Measurements from ENCODE around the gene ISCA1. TPM values are rescaled to one million over a fixed set of nuclear protein-coding genes. Genes with fewer than 3 reads are reported as not detected.

Gene ISCA1
- polyA plus RNA-seq, 1 donor: 37.2 TPM

DNA sequence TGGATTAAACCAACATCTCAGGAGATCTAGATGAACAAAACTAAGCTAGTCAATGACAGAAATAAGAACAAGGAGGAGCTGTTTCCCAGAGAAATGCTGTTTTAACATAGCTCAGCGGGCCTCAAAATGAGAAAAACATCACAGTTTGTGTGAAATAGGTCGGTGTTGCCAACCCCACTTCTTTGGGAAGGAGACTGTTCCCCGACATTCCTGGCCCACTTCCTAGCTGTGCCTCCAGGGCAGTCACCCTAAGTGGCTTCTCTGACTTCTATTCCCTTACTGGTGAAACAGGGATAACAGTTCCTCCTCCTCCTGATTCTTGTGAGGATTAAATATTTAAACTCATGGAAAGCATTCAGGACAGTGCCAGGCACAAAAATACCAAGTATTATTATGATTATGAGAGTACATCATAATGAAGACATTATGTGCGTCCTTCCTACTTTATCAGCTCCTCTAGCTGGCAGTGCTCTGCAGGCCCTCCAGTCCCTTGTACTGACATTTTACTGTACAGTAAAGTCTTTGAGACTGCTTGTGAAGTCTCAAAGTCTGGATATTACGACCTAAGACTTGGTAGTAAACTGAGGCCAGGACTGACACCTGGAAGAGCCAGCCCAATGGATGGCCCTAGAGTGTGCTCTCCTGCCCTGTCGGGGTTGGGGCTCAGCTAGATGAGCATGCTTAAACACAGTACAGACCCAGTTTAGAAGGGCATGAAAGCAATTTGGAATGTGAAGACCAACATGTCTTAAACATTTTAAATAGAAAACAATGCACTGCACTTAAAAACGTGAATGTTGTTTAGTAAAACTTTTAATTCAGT, 7.3 kb downstream of the ISCA1 start:
- no CpG with 5 or more reads among the region's 7 CpGs for WGBS (ENCODE audit: insufficient coverage, low lambda C conversion rate)
- Histone ChIP-seq H3K27ac (ENCODE audit: low read length) (no peak overlapping the region), H3K9me3 (ENCODE audit: control insufficient read depth, low read depth, low read length) (no peaks in the 10 kb centered on the region), H3K4me3 (ENCODE audit: low read length) (no peak overlapping the region), H3K27me3 (ENCODE audit: control insufficient read depth, insufficient read depth, low read length) (no peaks in the 10 kb centered on the region), H3K4me1 (ENCODE audit: control insufficient read depth, insufficient read depth, low read length) (peaks cover 4% of the 10 kb centered on the region), H3K36me3 (ENCODE audit: control insufficient read depth, insufficient read depth, low read length) (peaks cover 23% of the 10 kb centered on the region)
- DNase-seq: no peak

DNA sequence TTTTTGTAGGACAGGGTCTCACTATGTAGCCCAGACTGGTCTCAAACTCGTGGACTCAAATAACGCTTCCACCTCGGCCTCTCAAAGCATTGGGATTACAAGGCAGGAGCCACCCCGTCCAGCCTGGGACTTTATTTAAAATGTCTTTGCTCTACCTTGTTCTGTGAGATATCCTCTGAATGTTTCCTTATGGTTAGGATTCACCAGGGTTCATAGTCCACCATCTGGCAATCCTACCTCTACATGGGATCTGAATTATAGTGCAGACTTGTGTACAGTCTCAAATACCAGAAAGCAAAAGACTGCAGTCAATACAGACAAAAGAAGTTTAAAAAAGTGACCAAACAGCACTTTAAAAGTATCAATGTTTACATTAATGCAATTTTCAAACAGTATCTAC, 10.1 kb downstream of the ISCA1 start:
- no peak overlapping the region for H3K27ac ChIP-seq (ENCODE audit: low read length)
- H3K4me1 ChIP-seq (ENCODE audit: control insufficient read depth, insufficient read depth, low read length): no peaks in the 10 kb centered on the region
- H3K36me3 ChIP-seq (ENCODE audit: control insufficient read depth, insufficient read depth, low read length): peaks cover 25% of the 10 kb centered on the region
- DNase-seq: peak in 1 of 2 donors; percentile 19
- H3K9me3 ChIP-seq (ENCODE audit: control insufficient read depth, low read depth, low read length): no peaks in the 10 kb centered on the region
- H3K4me3 ChIP-seq (ENCODE audit: low read length): no peak overlapping the region
- WGBS (ENCODE audit: insufficient coverage, low lambda C conversion rate): no CpG with 5 or more reads among the region's 4 CpGs
- no peaks in the 10 kb centered on the region for H3K27me3 ChIP-seq (ENCODE audit: control insufficient read depth, insufficient read depth, low read length)

DNA sequence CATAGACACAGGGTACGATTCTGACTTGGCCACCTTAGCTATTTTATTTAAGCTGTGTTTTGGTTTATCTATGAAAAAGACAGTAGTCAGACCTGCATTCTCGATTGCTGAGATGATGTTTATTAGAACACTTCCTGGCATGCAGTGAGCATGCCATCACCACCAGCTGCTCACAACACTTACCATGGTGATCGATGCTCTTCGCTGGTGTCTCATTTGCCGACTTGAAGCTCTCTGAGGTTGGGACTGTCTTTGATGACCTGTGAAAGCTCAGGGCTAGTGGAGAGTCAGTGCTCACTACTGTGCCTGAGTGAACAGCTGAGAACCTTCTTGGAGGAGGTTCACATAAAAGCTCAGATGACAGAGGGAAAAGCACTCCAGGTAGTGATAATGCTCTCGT, 18.5 kb downstream of the ISCA1 start:
- no peaks in the 10 kb centered on the region for H3K9me3 ChIP-seq (ENCODE audit: control insufficient read depth, low read depth, low read length)
- H3K36me3 ChIP-seq (ENCODE audit: control insufficient read depth, insufficient read depth, low read length): peaks cover 31% of the 10 kb centered on the region
- no peak for DNase-seq
- H3K4me3 ChIP-seq (ENCODE audit: low read length): no peak overlapping the region
- 100% methylated on average over 1 of the region's 6 CpGs for WGBS (ENCODE audit: insufficient coverage, low lambda C conversion rate)
- H3K27me3 ChIP-seq (ENCODE audit: control insufficient read depth, insufficient read depth, low read length): no peaks in the 10 kb centered on the region
- no peak overlapping the region for H3K27ac ChIP-seq (ENCODE audit: low read length)
- H3K4me1 ChIP-seq (ENCODE audit: control insufficient read depth, insufficient read depth, low read length): no peaks in the 10 kb centered on the region

DNA sequence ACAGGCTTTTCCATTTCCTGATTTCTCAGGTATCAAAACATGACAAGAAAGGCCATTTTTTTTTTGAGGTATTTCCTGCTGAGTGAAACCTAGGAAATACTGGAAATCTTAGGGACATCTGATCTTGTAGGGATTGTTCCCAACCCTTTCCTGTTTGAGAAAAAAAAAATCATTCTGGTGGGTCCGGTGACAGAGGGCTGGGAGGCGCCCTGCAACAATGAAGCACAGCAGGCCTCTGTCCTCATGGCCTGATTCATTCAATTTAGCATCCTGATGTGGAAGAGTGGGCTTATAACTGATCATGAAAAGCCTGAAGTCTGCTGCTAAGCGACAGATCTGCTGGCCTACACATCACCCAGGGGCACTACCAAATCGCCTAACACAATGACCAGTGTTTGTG, 19.8 kb downstream of the ISCA1 start:
- Histone ChIP-seq H3K4me3 (ENCODE audit: low read length) (no peak overlapping the region), H3K27ac (ENCODE audit: low read length) (no peak overlapping the region), H3K27me3 (ENCODE audit: control insufficient read depth, insufficient read depth, low read length) (no peaks in the 10 kb centered on the region), H3K4me1 (ENCODE audit: control insufficient read depth, insufficient read depth, low read length) (no peaks in the 10 kb centered on the region), H3K36me3 (ENCODE audit: control insufficient read depth, insufficient read depth, low read length) (peaks cover 27% of the 10 kb centered on the region), H3K9me3 (ENCODE audit: control insufficient read depth, low read depth, low read length) (no peaks in the 10 kb centered on the region)
- no CpG with 5 or more reads among the region's 4 CpGs for WGBS (ENCODE audit: insufficient coverage, low lambda C conversion rate)
- no peak for DNase-seq

DNA sequence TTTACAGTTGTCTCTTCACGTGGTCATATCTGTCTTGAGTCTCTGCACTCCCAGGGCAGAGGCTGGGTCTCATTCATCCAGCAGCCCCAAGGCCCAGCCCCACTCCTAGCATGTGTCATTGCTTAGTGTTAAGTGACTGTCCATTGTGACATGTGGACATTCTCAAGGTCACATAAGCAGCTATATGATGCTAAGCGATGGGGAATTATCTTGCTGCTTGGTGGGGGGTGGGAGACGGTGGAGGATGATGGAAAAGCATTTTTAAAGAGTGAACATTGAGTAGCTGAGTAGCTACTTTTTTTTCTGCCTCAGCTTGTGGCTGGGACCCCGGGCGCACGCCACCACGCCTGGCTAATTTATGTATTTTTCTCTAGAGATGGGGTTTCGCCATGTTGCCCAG, 22.8 kb downstream of the ISCA1 start, which contains the start of gene C9orf153:
C9orf153 (minus strand) TSS at position 101 of the 400 bp plus-strand sequence. CDS start 30,054 bp downstream, outside the sequence.
- Histone ChIP-seq H3K27ac (ENCODE audit: low read length) (no peak within 1 kb of the TSS), H3K27me3 (ENCODE audit: control insufficient read depth, insufficient read depth, low read length) (no peaks in the 10 kb centered on the region), H3K9me3 (ENCODE audit: control insufficient read depth, low read depth, low read length) (no peaks in the 10 kb centered on the region), H3K4me3 (ENCODE audit: low read length) (no peak within 1 kb of the TSS), H3K36me3 (ENCODE audit: control insufficient read depth, insufficient read depth, low read length) (peaks cover 19% of the 10 kb centered on the region), H3K4me1 (ENCODE audit: control insufficient read depth, insufficient read depth, low read length) (no peaks in the 10 kb centered on the region)
- DNase-seq: no peak
- no CpG with 5 or more reads among the region's 8 CpGs for WGBS (ENCODE audit: insufficient coverage, low lambda C conversion rate)

DNA sequence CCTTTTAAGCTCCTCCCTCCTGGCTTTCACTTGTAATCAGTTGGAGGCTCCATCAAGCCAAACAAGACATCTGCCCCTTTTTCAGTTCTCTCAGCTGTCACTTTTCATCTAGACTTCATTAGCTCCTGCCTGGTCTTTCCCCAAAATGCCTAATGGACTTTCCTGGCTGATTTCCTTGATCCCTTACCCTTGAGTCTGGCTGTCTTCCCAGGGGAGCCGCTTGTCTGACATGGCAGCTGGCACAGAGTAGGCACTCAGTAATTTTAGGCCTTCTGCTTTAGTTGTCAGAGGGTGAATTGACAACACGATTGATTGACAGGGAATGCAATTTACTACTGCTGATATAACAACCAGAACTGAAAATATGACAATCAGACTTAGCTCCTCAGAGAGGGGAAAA, 24.9 kb downstream of the ISCA1 start:
- DNase-seq: no peak
- Histone ChIP-seq H3K36me3 (ENCODE audit: control insufficient read depth, insufficient read depth, low read length) (peaks cover 1% of the 10 kb centered on the region), H3K27me3 (ENCODE audit: control insufficient read depth, insufficient read depth, low read length) (no peaks in the 10 kb centered on the region), H3K27ac (ENCODE audit: low read length) (no peak overlapping the region), H3K4me3 (ENCODE audit: low read length) (no peak overlapping the region), H3K9me3 (ENCODE audit: control insufficient read depth, low read depth, low read length) (peaks cover 2% of the 10 kb centered on the region), H3K4me1 (ENCODE audit: control insufficient read depth, insufficient read depth, low read length) (no peaks in the 10 kb centered on the region)
- WGBS (ENCODE audit: insufficient coverage, low lambda C conversion rate): no CpG with 5 or more reads among the region's 2 CpGs

DNA sequence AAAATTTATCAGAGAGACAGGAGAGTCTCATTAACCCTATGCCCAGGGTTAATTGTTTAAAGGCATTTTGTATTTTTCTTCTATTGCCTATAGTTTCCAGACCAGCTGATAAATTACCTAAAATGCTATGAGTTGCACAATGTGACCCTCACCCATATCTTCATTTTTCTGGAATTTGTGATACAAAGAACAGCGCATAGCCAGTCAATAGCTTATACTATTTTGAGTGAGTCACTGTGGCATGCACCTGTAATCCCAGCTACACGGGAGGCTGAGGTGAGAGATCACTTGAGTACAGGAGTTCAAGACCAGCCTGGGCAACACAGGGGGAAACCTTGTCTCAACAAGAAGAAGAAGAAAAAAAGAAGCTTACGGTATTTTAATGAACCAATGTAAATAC, 25.7 kb downstream of the ISCA1 start:
- no peak overlapping the region for H3K4me3 ChIP-seq (ENCODE audit: low read length)
- no peak for DNase-seq
- H3K9me3 ChIP-seq (ENCODE audit: control insufficient read depth, low read depth, low read length): peaks cover 6% of the 10 kb centered on the region
- H3K4me1 ChIP-seq (ENCODE audit: control insufficient read depth, insufficient read depth, low read length): no peaks in the 10 kb centered on the region
- H3K36me3 ChIP-seq (ENCODE audit: control insufficient read depth, insufficient read depth, low read length): no peaks in the 10 kb centered on the region
- no peak overlapping the region for H3K27ac ChIP-seq (ENCODE audit: low read length)
- no peaks in the 10 kb centered on the region for H3K27me3 ChIP-seq (ENCODE audit: control insufficient read depth, insufficient read depth, low read length)
- 80% methylated on average over 2 of the region's 3 CpGs for WGBS (ENCODE audit: insufficient coverage, low lambda C conversion rate)

DNA sequence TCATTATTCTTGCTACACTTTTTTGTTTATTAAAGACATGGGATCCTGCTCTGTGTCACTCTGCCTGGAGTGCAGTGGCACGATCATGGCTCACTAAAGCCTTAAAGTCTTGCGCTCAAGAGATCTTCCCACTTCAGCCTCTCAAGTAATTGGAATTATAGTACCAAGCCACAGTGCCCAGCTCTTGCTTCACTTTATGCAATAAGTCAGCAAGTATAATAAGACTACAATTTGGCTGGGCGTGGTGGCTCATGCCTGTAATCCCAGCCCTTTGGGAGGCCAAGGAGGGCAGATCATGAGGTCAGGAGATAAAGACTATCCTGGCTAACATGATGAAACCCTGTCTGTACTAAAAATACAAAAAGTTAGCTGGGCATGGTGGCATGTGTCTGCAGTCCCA, 28.8 kb downstream of the ISCA1 start:
- no peak overlapping the region for H3K4me3 ChIP-seq (ENCODE audit: low read length)
- H3K27ac ChIP-seq (ENCODE audit: low read length): no peak overlapping the region
- H3K4me1 ChIP-seq (ENCODE audit: control insufficient read depth, insufficient read depth, low read length): no peaks in the 10 kb centered on the region
- no CpG with 5 or more reads among the region's 3 CpGs for WGBS (ENCODE audit: insufficient coverage, low lambda C conversion rate)
- H3K36me3 ChIP-seq (ENCODE audit: control insufficient read depth, insufficient read depth, low read length): no peaks in the 10 kb centered on the region
- H3K27me3 ChIP-seq (ENCODE audit: control insufficient read depth, insufficient read depth, low read length): no peaks in the 10 kb centered on the region
- peaks cover 7% of the 10 kb centered on the region for H3K9me3 ChIP-seq (ENCODE audit: control insufficient read depth, low read depth, low read length)
- no peak for DNase-seq

DNA sequence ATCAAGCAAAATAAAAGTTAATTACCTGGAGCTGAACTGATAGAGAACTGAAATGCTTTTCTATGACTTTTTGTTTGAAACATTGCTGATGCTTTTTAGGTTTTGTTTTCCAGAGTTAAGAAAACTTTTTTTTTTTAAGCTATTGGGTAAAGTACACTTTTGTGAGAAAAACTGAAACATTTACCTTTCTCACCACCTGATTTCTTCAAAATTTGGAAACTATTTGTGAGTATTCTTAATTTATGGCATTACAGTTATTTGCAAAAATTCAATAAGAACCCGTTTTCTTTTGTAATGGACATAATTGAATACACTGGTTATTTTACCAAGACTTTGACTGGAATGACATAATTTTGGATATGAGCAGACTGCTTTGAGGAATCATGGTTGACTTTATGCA, 29.5 kb downstream of the ISCA1 start:
- no peak overlapping the region for H3K4me3 ChIP-seq (ENCODE audit: low read length)
- H3K4me1 ChIP-seq (ENCODE audit: control insufficient read depth, insufficient read depth, low read length): no peaks in the 10 kb centered on the region
- peaks cover 7% of the 10 kb centered on the region for H3K9me3 ChIP-seq (ENCODE audit: control insufficient read depth, low read depth, low read length)
- no peak overlapping the region for H3K27ac ChIP-seq (ENCODE audit: low read length)
- no peaks in the 10 kb centered on the region for H3K36me3 ChIP-seq (ENCODE audit: control insufficient read depth, insufficient read depth, low read length)
- no peaks in the 10 kb centered on the region for H3K27me3 ChIP-seq (ENCODE audit: control insufficient read depth, insufficient read depth, low read length)
- DNase-seq: no peak
- no CpG with 5 or more reads among the region's 1 CpG for WGBS (ENCODE audit: insufficient coverage, low lambda C conversion rate)

DNA sequence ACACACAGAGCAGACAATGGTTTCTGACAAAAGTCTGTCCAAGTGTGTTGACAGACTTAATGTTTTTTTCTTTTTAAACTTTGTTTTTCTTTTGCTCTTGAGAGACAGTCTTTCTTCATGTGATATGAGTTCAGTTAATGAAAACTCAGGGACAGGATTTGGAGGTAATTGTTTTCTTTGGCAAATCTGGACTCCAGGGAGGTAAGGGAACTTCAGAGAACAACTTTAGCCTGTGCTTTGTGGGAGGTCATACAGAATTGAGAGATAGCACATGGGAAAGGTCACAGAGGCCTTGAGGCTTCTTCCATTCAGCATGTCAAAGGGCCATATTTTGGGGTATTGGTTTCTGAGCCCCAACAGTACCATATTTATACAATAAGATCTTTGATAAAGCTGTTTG, 32.2 kb downstream of the ISCA1 start:
- DNase-seq: no peak

DNA sequence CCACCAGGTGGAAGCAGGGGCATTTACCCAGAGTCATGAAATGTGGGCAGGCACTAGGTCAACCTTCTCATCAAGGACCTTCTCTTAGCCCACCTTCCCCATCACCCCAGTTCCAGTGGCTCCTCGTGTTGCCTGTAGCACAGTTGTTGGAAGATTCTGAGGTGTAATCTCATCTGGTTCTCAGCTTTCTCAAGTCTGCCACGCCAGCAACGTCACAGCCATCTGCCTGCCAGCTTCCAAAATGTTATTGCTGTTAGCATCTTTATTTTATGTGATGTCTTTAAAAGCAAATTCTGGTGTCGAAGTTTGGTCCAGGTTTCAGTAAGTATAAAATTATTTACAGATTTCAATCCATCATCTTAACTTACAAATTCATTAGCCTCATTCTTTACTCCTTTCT, 33.6 kb downstream of the ISCA1 start:
- Histone ChIP-seq H3K4me1 (ENCODE audit: control insufficient read depth, insufficient read depth, low read length) (no peaks in the 10 kb centered on the region), H3K4me3 (ENCODE audit: low read length) (no peak overlapping the region), H3K9me3 (ENCODE audit: control insufficient read depth, low read depth, low read length) (peaks cover 7% of the 10 kb centered on the region), H3K36me3 (ENCODE audit: control insufficient read depth, insufficient read depth, low read length) (no peaks in the 10 kb centered on the region), H3K27me3 (ENCODE audit: control insufficient read depth, insufficient read depth, low read length) (no peaks in the 10 kb centered on the region), H3K27ac (ENCODE audit: low read length) (no peak overlapping the region)
- WGBS (ENCODE audit: insufficient coverage, low lambda C conversion rate): 100% methylated on average over 1 of the region's 4 CpGs
- DNase-seq: no peak

More for the DNA sequence above, 32.2 kb downstream of the ISCA1 start:
- Histone ChIP-seq H3K36me3 (ENCODE audit: control insufficient read depth, insufficient read depth, low read length) (no peaks in the 10 kb centered on the region), H3K27me3 (ENCODE audit: control insufficient read depth, insufficient read depth, low read length) (no peaks in the 10 kb centered on the region), H3K4me1 (ENCODE audit: control insufficient read depth, insufficient read depth, low read length) (no peaks in the 10 kb centered on the region), H3K4me3 (ENCODE audit: low read length) (no peak overlapping the region), H3K9me3 (ENCODE audit: control insufficient read depth, low read depth, low read length) (peaks cover 7% of the 10 kb centered on the region), H3K27ac (ENCODE audit: low read length) (no peak overlapping the region)
